Measurements from ENCODE around the gene BBS2.

DNA sequence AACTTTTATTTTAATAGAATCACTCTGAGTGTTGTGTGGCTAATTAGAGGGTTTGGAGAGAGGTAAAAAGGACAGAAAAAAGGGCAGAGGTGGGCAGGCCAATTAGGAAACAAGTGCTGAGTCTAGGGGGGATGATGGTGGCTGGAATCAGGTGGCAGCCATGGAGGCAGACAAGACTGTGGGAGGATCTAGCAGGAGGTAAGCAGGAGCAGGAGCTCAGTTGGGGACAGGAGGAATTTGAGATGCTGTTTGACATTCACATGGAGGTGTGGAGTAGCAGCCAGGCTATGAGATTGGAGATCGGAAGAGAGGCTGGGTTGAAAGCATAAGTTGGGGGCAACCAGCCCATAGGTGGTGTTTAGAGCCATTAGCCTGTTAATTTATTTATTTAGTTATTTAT lies 41.3 kb upstream of the BBS2 start:
- TF ChIP-seq SALL2 (tag by site-specific recombination; IDR thresholded peaks at IDR 0.05; ENCODE audit: borderline replicate concordance), result no peak
- TF ChIP-seq, protein P1, sequence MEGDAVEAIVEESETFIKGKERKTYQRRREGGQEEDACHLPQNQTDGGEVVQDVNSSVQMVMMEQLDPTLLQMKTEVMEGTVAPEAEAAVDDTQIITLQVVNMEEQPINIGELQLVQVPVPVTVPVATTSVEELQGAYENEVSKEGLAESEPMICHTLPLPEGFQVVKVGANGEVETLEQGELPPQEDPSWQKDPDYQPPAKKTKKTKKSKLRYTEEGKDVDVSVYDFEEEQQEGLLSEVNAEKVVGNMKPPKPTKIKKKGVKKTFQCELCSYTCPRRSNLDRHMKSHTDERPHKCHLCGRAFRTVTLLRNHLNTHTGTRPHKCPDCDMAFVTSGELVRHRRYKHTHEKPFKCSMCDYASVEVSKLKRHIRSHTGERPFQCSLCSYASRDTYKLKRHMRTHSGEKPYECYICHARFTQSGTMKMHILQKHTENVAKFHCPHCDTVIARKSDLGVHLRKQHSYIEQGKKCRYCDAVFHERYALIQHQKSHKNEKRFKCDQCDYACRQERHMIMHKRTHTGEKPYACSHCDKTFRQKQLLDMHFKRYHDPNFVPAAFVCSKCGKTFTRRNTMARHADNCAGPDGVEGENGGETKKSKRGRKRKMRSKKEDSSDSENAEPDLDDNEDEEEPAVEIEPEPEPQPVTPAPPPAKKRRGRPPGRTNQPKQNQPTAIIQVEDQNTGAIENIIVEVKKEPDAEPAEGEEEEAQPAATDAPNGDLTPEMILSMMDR (tag by site-specific recombination; IDR thresholded peaks at IDR 0.05), result no peak
- TF ChIP-seq ZNF324 (tag by site-specific recombination; IDR thresholded peaks at IDR 0.05), result no peak
- no peak for TF ChIP-seq GLI4 (tag by site-specific recombination; IDR thresholded peaks at IDR 0.05)
- TF ChIP-seq, protein P2, sequence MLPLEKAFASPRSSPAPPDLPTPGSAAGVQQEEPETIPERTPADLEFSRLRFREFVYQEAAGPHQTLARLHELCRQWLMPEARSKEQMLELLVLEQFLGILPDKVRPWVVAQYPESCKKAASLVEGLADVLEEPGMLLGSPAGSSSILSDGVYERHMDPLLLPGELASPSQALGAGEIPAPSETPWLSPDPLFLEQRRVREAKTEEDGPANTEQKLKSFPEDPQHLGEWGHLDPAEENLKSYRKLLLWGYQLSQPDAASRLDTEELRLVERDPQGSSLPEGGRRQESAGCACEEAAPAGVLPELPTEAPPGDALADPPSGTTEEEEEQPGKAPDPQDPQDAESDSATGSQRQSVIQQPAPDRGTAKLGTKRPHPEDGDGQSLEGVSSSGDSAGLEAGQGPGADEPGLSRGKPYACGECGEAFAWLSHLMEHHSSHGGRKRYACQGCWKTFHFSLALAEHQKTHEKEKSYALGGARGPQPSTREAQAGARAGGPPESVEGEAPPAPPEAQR (tag by site-specific recombination; IDR thresholded peaks at IDR 0.05), result no peak
- no peak for TF ChIP-seq ZNF274 (IDR thresholded peaks at IDR 0.05; ENCODE audit: low read length)
- no peak for TF ChIP-seq ZNF274 (tag by site-specific recombination; IDR thresholded peaks at IDR 0.05; ENCODE audit: borderline replicate concordance)
- no peak for TF ChIP-seq ZBTB8A (tag by site-specific recombination; IDR thresholded peaks at IDR 0.05)
- TF ChIP-seq HOXD13 (CRISPR knock-in tag; IDR thresholded peaks at IDR 0.05; ENCODE audit: borderline replicate concordance), result no peak
- no peak for TF ChIP-seq ZBTB48 (tag by site-specific recombination; IDR thresholded peaks at IDR 0.05)
- no peak for TF ChIP-seq ZNF561 (tag by site-specific recombination; IDR thresholded peaks at IDR 0.05; ENCODE audit: borderline replicate concordance)
- TF ChIP-seq ZNF830 (tag by site-specific recombination; IDR thresholded peaks at IDR 0.05; ENCODE audit: low read depth), result no peak
